Subcutaneous abdominal adipose tissue (tissue), 5 donors: Measurements from ENCODE around the gene WDR82.
A peak's percentile ranks its signal among the peaks of the same experiment; 100 is the strongest.

Experiments
- H3K27ac ChIP-seq: one replicate; pipeline ENCODE4 v1.7.0; 2013; ENCODE audit warnings: low read depth, mild to moderate bottlenecking, inconsistent platforms, low read length, moderate library complexity
- H3K27me3 ChIP-seq, 5 donors: one replicate each; pipeline ENCODE4 v1.7.0; 2013; ENCODE audit warnings: low read length in 5 of 5, inconsistent platforms in 1 of 5; ENCODE audit not compliant: control insufficient read depth in 5 of 5, insufficient read depth in 4 of 5
- H3K36me3 ChIP-seq, 5 donors: one replicate each; pipeline ENCODE4 v1.7.0; 2013; ENCODE audit warnings: low read length in 5 of 5; ENCODE audit not compliant: control insufficient read depth in 5 of 5, insufficient read depth in 5 of 5
- H3K4me1 ChIP-seq, 5 donors: one replicate each; pipeline ENCODE4 v1.7.0; 2013; ENCODE audit warnings: low read length in 5 of 5, mild to moderate bottlenecking in 3 of 5, moderate library complexity in 1 of 5; ENCODE audit not compliant: control insufficient read depth in 5 of 5, insufficient read depth in 5 of 5
- H3K4me3 ChIP-seq, 5 donors: one replicate each; pipeline ENCODE4 v1.7.0; 2013; ENCODE audit warnings: low read length in 5 of 5, low read depth in 1 of 5
- H3K9ac ChIP-seq, 5 donors: one replicate each; pipeline ENCODE4 v1.7.0; 2013; ENCODE audit warnings: low read length in 5 of 5, mild to moderate bottlenecking in 4 of 5, moderate library complexity in 3 of 5
- H3K9me3 ChIP-seq, 5 donors: one replicate each; pipeline ENCODE4 v1.7.0; 2013; ENCODE audit warnings: low read length in 5 of 5; ENCODE audit not compliant: control insufficient read depth in 5 of 5
- donor health status: healthy.
- donor health status: healthy.
- donor health status: healthy.
- donor health status: healthy.
- donor health status: healthy.

The WDR82 gene

GRCh38 chr3:52308308-52308707, 29.9 kb upstream of the WDR82 start:
- Histone ChIP-seq H3K27ac (no peak overlapping the region), H3K9ac (no peak overlapping the region), H3K9me3 (no peaks in the 10 kb centered on the region)

GRCh38 chr3:52306978-52307377, 28.5 kb upstream of the WDR82 start:
- Histone ChIP-seq H3K4me1 (peaks cover 0 to 26% (median 13%) of the 10 kb centered on the region in 5 donors), H3K27me3 (no peaks in the 10 kb centered on the region)

More at GRCh38 chr3:52308308-52308707, 29.9 kb upstream of the WDR82 start:
- Histone ChIP-seq H3K4me3 (no peak overlapping the region), H3K36me3 (peaks cover 0 to 25% (median 7%) of the 10 kb centered on the region in 5 donors), H3K27me3 (no peaks in the 10 kb centered on the region), H3K4me1 (peaks cover 0 to 22% (median 12%) of the 10 kb centered on the region in 5 donors)

GRCh38 chr3:52305926-52306325, 27.5 kb upstream of the WDR82 start:
- Histone ChIP-seq H3K4me3 (peak overlapping the region in 1 of 5 donors; percentile 1), H3K36me3 (peaks cover 0 to 25% (median 7%) of the 10 kb centered on the region in 5 donors), H3K27me3 (no peaks in the 10 kb centered on the region), H3K9ac (no peak overlapping the region), H3K4me1 (peaks cover 0 to 26% (median 13%) of the 10 kb centered on the region in 5 donors), H3K27ac (no peak overlapping the region), H3K9me3 (no peaks in the 10 kb centered on the region)

More at GRCh38 chr3:52306978-52307377, 28.5 kb upstream of the WDR82 start:
- Histone ChIP-seq H3K9ac (no peak overlapping the region), H3K27ac (no peak overlapping the region), H3K9me3 (no peaks in the 10 kb centered on the region), H3K4me3 (no peak overlapping the region), H3K36me3 (peaks cover 0 to 25% (median 7%) of the 10 kb centered on the region in 5 donors)

DNA sequence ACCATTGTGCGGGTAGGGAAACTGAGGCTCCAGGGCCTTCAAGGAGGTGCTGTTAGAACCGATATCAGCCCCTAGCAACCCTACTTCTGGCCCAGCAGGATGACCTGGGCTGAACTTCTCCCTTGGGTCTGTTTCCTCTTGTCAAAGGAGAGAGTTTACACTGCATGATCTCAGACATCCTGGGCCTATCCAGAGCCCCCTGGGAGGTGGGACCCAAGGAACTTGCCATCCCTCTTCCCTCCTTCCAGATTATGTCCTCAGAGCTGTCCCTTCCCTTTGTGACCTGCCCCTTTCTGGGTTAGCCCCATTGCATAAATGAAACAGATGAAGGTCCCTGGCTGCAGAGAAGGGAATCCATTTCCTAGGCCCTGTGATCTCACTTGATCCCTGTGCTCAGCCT, 25.4 kb upstream of the WDR82 start:
- no peaks in the 10 kb centered on the region for H3K9me3 ChIP-seq
- H3K27me3 ChIP-seq = no peaks in the 10 kb centered on the region
- H3K9ac ChIP-seq = peak overlapping the region in 1 of 5 donors; percentile 11
- H3K27ac ChIP-seq = no peak overlapping the region
- H3K36me3 ChIP-seq = peaks cover 0 to 8% (median 0%) of the 10 kb centered on the region in 5 donors
- H3K4me1 ChIP-seq = peaks cover 0 to 26% (median 13%) of the 10 kb centered on the region in 5 donors
- H3K4me3 ChIP-seq = no peak overlapping the region

DNA sequence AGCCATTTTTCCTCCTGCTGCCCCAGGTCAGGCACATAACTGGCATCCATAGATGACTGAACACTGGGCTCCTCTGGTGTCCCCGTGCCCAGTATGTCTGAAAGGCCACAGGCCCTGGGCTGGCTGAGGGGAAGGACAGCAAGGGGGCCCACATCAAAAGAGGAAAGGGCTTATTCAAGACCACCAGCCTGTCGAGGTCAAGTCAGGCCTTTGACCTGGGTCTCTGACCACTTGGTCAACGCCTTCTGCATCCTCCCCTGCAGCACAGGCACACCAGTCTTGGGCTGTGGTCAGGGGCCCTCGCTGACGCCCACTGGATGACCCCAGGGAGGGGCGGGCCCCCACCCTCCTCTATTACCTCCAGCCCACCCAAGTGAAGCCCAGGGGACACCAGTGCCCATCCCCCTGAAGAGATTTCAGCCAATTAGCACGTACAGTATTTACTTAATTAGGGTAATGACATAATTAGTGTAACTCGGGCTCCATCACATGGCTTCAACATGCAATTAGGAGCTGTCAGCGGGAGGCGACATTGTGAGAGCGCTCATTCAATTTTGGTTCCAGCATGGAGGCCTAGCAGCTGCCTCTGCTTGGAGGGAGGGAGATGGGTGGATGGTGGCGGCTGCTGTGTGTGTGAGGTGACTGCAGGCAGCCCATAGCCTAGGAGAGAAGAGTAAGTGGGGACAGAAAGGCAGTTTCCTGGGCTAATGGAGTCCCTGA, 24.1 kb upstream of the WDR82 start:
- no peaks in the 10 kb centered on the region for H3K27me3 ChIP-seq
- no peak overlapping the region for H3K4me3 ChIP-seq
- H3K9me3 ChIP-seq = no peaks in the 10 kb centered on the region
- no peak overlapping the region for H3K27ac ChIP-seq
- peaks cover 0 to 34% (median 13%) of the 10 kb centered on the region in 5 donors for H3K4me1 ChIP-seq
- no peak overlapping the region for H3K9ac ChIP-seq
- peaks cover 0 to 5% (median 0%) of the 10 kb centered on the region in 5 donors for H3K36me3 ChIP-seq

GRCh38 chr3:52299879-52300611, 21.6 kb upstream of the WDR82 start:
- Histone ChIP-seq H3K36me3 (peaks cover 0 to 12% (median 0%) of the 10 kb centered on the region in 5 donors), H3K4me1 (peaks cover 0 to 29% (median 6%) of the 10 kb centered on the region in 5 donors), H3K9ac (no peak overlapping the region), H3K27ac (no peak overlapping the region), H3K9me3 (no peaks in the 10 kb centered on the region), H3K27me3 (no peaks in the 10 kb centered on the region), H3K4me3 (no peak overlapping the region)

DNA sequence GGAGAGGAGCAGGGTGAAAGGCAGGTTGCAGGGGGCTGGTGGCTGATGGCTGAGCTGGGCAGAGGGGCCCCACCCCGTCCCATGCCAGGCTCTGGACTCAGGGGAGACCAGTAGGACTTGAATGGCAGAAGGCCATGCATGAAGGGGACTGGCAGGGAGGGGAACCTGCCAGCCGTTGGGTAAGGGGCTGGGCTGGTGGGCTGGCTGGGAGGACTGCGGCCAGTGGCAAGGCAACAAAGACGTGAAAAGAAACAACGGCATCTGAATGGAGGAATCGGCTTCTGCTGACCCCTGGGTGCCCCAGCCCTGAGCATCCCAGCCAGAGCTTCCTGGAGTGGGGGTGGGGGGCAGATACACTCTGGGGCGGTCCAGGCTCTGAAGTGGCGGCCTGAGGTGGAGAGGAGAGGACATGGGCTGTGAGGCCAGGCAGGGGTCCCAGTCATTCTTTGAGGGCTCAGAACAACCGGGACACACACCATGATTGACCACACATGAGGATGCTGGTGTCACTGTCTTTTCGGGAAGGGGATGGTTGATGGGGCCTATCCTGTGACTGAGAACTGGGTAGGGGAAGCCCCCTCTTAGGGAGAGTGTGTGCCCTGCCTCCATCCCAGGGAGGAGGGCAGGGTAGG, 20.9 kb upstream of the WDR82 start:
- Histone ChIP-seq H3K36me3 (peaks cover 0 to 15% (median 0%) of the 10 kb centered on the region in 5 donors), H3K9me3 (no peaks in the 10 kb centered on the region), H3K27ac (no peak overlapping the region), H3K4me1 (peaks cover 0 to 29% (median 6%) of the 10 kb centered on the region in 5 donors), H3K9ac (no peak overlapping the region), H3K4me3 (no peak overlapping the region), H3K27me3 (no peaks in the 10 kb centered on the region)

DNA sequence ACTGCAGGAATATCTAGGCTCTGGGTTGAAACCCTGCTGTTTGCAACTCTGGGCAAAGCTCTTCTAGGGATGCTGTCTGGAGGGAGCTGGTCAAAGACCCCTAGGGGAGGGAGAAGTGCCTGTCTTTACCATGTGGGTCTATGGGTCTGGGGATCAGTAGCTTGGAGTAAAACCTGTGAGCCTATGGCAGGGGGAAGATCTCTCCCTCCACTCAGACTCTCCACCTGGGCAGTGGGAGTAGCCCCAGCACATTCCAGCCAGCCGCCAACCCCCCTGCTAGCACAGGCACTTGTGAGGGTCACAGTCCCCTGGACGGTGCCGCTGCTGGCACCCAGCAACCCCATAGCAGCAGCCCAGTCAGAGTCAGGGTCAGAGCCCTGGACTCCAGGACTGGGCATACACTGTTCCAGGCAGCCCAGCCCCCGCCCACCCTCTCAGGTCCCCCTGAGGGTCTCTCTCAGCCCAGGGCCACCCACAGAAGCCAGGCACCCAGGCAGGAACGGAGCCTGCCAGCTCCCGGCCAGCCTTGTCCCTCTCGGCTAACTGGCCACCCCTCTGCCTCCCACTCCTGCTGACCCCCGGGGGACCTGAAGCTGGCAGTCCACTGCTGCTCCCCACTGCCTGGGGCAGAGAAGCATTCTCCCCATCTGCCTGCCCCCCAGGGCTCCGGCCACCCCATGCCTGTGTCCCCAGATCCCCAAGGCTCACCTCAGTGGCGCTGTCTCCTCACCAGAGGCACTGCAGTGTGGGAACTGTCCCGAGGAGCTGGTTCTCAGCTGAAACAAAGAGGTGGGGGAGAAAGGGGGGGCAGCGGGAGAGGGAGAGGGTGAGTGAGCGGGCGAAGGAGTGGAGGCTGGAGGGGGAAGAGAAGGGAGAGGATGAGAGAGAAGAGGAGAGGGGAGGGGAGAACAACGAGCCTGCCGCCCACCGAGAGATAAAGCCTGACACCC, 20.0 kb upstream of the WDR82 start:
- no peak overlapping the region for H3K9ac ChIP-seq
- H3K9me3 ChIP-seq = no peaks in the 10 kb centered on the region
- no peak overlapping the region for H3K27ac ChIP-seq
- H3K36me3 ChIP-seq = peaks cover 0 to 20% (median 4%) of the 10 kb centered on the region in 5 donors
- H3K4me1 ChIP-seq = peaks cover 0 to 21% (median 6%) of the 10 kb centered on the region in 5 donors
- no peaks in the 10 kb centered on the region for H3K27me3 ChIP-seq
- no peak overlapping the region for H3K4me3 ChIP-seq
